Measurements from ENCODE around the gene ITGB8.

DNA sequence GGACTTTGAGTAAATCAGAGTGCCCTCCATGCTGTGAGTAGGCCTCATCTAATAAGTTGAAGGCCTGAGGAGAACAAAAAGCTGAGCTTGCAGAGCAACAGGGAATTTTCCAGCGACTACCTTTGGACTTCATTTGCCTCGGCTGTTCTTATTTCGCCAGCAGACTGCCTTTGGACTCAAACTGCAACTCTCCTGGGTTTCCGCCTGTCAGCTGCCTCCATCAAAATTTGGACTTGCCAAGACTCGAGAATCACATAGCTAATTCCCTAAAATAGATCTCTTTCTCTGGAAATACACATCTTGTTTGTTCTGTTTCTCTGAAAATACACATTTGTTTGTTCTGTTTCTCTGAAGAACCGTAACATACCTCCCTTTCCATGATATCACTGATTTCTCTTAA lies 93.8 kb downstream of the ITGB8 start:
- no peak for TF ChIP-seq GATA2 (IDR thresholded peaks at IDR 0.05; ENCODE audit: low read depth, low read length)
- TF ChIP-seq GATA3 (IDR thresholded peaks at IDR 0.05; ENCODE audit: low read depth, low read length): no peak

Measured in SH-SY5Y (cell line).